OCI-LY7 (cell line): ENCODE results near the gene SLC16A12. TPM values are rescaled to one million over a fixed set of nuclear protein-coding genes. Genes with fewer than 3 reads are reported as not detected.

Experiments used
- BruUV-seq: library from RNA; stranded (reverse); fragments of 400-500 nt; replicated peaks from 2 replicates; lab custom pipeline; 2021; lab: Mats Ljungman, UMichigan
- CTCF ChIA-PET: fragments of 300-600 bp; sonication (Branson Sonifier 250); formaldehyde crosslinking; loops from one replicate; lab custom pipeline; 2022; ENCODE audit warnings: antibody characterized with exemption; ENCODE audit not compliant: unreplicated experiment; lab: Charles Lee
- POLR2A ChIA-PET: fragments of 300-600 bp; sonication (Branson Sonifier 250); formaldehyde crosslinking; loops from one replicate; lab custom pipeline; 2022; ENCODE audit warnings: antibody characterized with exemption; lab: Charles Lee
- DNase-seq: peaks from one replicate; pipeline ENCODE4 v3.0.0-alpha.2; 2015; ENCODE audit warnings: low spot score
- H2AFZ ChIP-seq: fragments of 200-600 bp; sonication (generic), shearing (Covaris generic); 2 replicates; pipeline ENCODE4 v1.6.1; 2014; ENCODE audit warnings: mild to moderate bottlenecking, antibody characterized with exemption, low read length, moderate library complexity
- H3K27ac ChIP-seq: fragments of 200-600 bp; sonication (generic); 2 replicates; pipeline ENCODE4 v1.5.1; 2014; ENCODE audit warnings: mixed run types, low read depth, mild to moderate bottlenecking, moderate library complexity, low read length, inconsistent platforms; ENCODE audit not compliant: poor library complexity, severe bottlenecking
- H3K36me3 ChIP-seq: fragments of 200-600 bp; sonication (generic); 2 replicates; pipeline ENCODE4 v1.6.1; 2014; ENCODE audit warnings: mild to moderate bottlenecking, antibody characterized with exemption, low read length, moderate library complexity, mixed read lengths; ENCODE audit not compliant: insufficient read depth
- H3K4me1 ChIP-seq: fragments of 200-600 bp; sonication (generic); 2 replicates; pipeline ENCODE4 v1.5.1; 2014; ENCODE audit warnings: mild to moderate bottlenecking, low read length; ENCODE audit not compliant: insufficient read depth, poor library complexity, severe bottlenecking
- H3K4me2 ChIP-seq: fragments of 200-600 bp; sonication (generic); 2 replicates; pipeline ENCODE4 v1.6.1; 2014; ENCODE audit warnings: mild to moderate bottlenecking, low read length
- H3K4me3 ChIP-seq: fragments of 200-600 bp; sonication (generic); 2 replicates; pipeline ENCODE4 v1.5.1; 2014; ENCODE audit warnings: mild to moderate bottlenecking, low read depth, low read length; ENCODE audit not compliant: poor library complexity, severe bottlenecking
- H3K79me2 ChIP-seq: fragments of 200-600 bp; sonication (generic); 2 replicates; pipeline ENCODE4 v1.6.1; 2016; ENCODE audit warnings: low read depth, mild to moderate bottlenecking, low read length, moderate library complexity, mixed read lengths; ENCODE audit not compliant: insufficient read depth
- H3K9me2 ChIP-seq: fragments of 200-600 bp; sonication (generic); 2 replicates; pipeline ENCODE4 v1.6.1; 2016; ENCODE audit warnings: mild to moderate bottlenecking, low read length, mixed read lengths; ENCODE audit not compliant: insufficient read depth
- H3K9me3 ChIP-seq: fragments of 200-600 bp; sonication (generic); 2 replicates; pipeline ENCODE4 v1.6.1; 2014; ENCODE audit warnings: mild to moderate bottlenecking, mixed run types, low read length, mixed read lengths
- H4K20me1 ChIP-seq: fragments of 200-600 bp; sonication (generic); 2 replicates; pipeline ENCODE4 v1.6.1; 2014; ENCODE audit warnings: mild to moderate bottlenecking, antibody characterized with exemption, low read length, moderate library complexity, mixed read lengths; ENCODE audit not compliant: insufficient read depth
- EZH2phosphoT487 ChIP-seq: fragments of 200-600 bp; sonication (generic); IDR thresholded peaks from 2 replicates; pipeline ENCODE4 v1.6.1; 2018; ENCODE audit warnings: low read depth, borderline replicate concordance, mild to moderate bottlenecking, mixed run types, antibody characterized with exemption, low read length, moderate library complexity, mixed read lengths
- intact Hi-C: fragments of 100-400 bp; cut with micrococcal nuclease; formaldehyde crosslinking; loops from one replicate; pipeline ENCODE4 v1.10.0; 2022; ENCODE audit not compliant: unreplicated experiment
- total RNA-seq, 2 experiments: library from RNA; depleted of rRNA in 1 of 2; stranded (reverse); fragments of >200 nt in 1 of 2; shearing (Covaris generic) in 1 of 2; gene quantifications; 2 replicates each; pipeline ENCODE4 v1.2.3, GENCODE V29; 2014 to 2022
- TF ChIP-seq, protein P1 (sequence below): fragments of 200-600 bp; sonication (generic); conservative IDR thresholded peaks from 2 replicates; pipeline ENCODE4 v1.5.1; 2014; ENCODE audit warnings: mild to moderate bottlenecking, antibody characterized with exemption, low read length, moderate library complexity, mixed read lengths

Gene SLC16A12
- total RNA-seq, 2 experiments from 2014 or later, result not detected

DNA sequence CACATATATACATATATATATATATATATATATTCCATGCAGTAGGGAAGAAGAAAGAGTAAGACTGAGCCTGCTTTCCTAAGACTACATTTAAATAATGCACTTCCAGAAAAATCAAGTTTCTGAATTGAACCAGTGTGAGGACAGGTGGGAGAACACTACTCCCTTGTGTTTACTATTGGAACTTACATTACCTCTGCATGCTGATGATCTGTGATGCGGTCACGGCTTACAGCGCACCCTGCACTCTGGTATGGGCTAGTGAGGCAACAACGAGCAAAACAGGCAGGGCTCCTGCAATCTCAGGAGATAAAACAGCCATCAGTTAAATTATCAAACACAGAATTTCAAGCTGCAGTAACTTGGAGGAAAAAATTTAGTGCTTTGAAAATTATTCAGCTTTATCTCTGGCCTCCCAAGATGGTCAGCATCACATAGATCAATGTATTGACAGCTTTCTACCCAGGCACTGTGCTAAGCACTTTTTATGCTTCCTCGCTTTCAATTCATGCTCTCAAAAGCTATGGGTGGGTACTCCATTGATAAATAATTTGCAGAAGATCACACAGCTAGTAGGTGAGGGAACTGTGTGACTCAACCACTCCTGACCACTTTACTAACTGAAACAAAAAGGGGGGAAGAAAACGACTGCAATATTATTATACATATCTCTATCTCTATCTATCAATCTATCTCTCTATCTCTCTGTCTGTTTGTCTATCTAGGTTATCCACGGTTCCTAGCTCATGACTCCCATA, 20.5 kb upstream of the SLC16A12 start:
- Histone ChIP-seq H3K9me3 (no peaks in the 10 kb centered on the region), H3K36me3 (no peaks in the 10 kb centered on the region), H2AFZ (no peak overlapping the region), H3K4me1 (no peaks in the 10 kb centered on the region), H3K27ac (no peak overlapping the region), H4K20me1 (no peaks in the 10 kb centered on the region), H3K4me3 (no peak overlapping the region), H3K4me2 (no peak overlapping the region), H3K79me2 (no peaks in the 10 kb centered on the region), H3K9me2 (no peaks in the 10 kb centered on the region)
- TF ChIP-seq EZH2phosphoT487, result no peak
- TF ChIP-seq, protein P1, sequence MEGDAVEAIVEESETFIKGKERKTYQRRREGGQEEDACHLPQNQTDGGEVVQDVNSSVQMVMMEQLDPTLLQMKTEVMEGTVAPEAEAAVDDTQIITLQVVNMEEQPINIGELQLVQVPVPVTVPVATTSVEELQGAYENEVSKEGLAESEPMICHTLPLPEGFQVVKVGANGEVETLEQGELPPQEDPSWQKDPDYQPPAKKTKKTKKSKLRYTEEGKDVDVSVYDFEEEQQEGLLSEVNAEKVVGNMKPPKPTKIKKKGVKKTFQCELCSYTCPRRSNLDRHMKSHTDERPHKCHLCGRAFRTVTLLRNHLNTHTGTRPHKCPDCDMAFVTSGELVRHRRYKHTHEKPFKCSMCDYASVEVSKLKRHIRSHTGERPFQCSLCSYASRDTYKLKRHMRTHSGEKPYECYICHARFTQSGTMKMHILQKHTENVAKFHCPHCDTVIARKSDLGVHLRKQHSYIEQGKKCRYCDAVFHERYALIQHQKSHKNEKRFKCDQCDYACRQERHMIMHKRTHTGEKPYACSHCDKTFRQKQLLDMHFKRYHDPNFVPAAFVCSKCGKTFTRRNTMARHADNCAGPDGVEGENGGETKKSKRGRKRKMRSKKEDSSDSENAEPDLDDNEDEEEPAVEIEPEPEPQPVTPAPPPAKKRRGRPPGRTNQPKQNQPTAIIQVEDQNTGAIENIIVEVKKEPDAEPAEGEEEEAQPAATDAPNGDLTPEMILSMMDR, result no peak
- intact Hi-C loops, result no loop called here
- CTCF ChIA-PET, result no interaction called here
- no TSS peak for BruUV-seq
- POLR2A ChIA-PET, result interaction anchor here (0.6 kb wide), 1 partner anchor 451 kb away, joined by 5 read pairs; no protein-coding TSS in a partner anchor
- DNase-seq, result no peak

DNA sequence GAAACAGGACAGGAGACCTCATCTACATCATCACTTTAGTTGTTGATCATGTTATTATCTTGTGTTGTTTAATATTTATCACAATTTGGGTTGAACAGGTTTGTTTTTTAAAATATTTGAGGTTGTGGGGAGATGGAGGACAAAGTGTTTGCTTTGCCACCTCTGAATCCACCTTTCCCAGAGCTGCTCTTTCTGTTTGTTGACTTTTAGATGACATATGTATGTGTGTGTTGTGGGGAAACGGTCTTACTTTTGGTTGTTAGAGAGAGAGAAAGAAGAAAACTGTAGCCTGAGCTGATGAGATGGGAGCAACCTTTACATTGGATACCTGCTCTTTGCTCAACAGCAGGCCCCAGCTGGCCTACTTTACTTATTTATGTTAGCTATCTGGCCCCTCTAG, 19.0 kb upstream of the SLC16A12 start:
- intact Hi-C loops, result no loop called here
- H3K9me3 ChIP-seq, result no peaks in the 10 kb centered on the region
- no peak overlapping the region for H2AFZ ChIP-seq
- POLR2A ChIA-PET, result interaction anchor here (0.7 kb wide), 1 partner anchor 544 kb away, joined by 3 read pairs; no protein-coding TSS in a partner anchor
- no peak for DNase-seq
- CTCF ChIA-PET, result no interaction called here
- no peaks in the 10 kb centered on the region for H3K9me2 ChIP-seq
- TF ChIP-seq EZH2phosphoT487, result no peak
- TF ChIP-seq, protein P1, result no peak
- no peaks in the 10 kb centered on the region for H3K79me2 ChIP-seq
- H3K4me1 ChIP-seq, result no peaks in the 10 kb centered on the region
- H3K4me2 ChIP-seq, result no peak overlapping the region
- no TSS peak for BruUV-seq
- H3K4me3 ChIP-seq, result no peak overlapping the region
- H4K20me1 ChIP-seq, result no peaks in the 10 kb centered on the region
- H3K27ac ChIP-seq, result no peak overlapping the region
- H3K36me3 ChIP-seq, result no peaks in the 10 kb centered on the region
